Measurements from ENCODE around the gene BRINP2. TPM values are rescaled to one million over a fixed set of nuclear protein-coding genes. Genes with fewer than 3 reads are reported as not detected.
A peak's percentile ranks its signal among the peaks of the same experiment; 100 is the strongest.

BRINP2 gene
- total and polyA plus RNA-seq, 7 donors: 0.09 to 1.4 (median 0.14) TPM; not detected in 4

GRCh38 chr1:177238967-177239366 is 68.2 kb downstream of the BRINP2 start:
- Histone ChIP-seq H3K4me1 (no peaks in the 10 kb centered on the region), H3K4me3 (no peak overlapping the region), H3K36me3 (no peaks in the 10 kb centered on the region), H3K27ac (no peak overlapping the region), H3K27me3 (no peaks in the 10 kb centered on the region), H3K9me3 (no peaks in the 10 kb centered on the region)
- intact Hi-C loops (cut with DNase I): no loop called here
- no peak for TF ChIP-seq CTCF (IDR thresholded peaks at IDR 0.05)
- no peak for TF ChIP-seq EP300 (IDR thresholded peaks at IDR 0.05)
- TF ChIP-seq POLR2A (IDR thresholded peaks at IDR 0.05): no peak
- DNase-seq: no peak
- 70 to 81% methylated on average over 4 of the region's 4 CpGs for WGBS, 2 donors

- Histone ChIP-seq H3K4me1 (no peaks in the 10 kb centered on the region), H3K4me3 (no peak overlapping the region), H3K27me3 (no peaks in the 10 kb centered on the region), H3K9me3 (no peaks in the 10 kb centered on the region), H3K36me3 (no peaks in the 10 kb centered on the region), H3K27ac (no peak overlapping the region)
- intact Hi-C loops (cut with DNase I): no loop called here
- 64 to 83% methylated on average over 2 of the region's 2 CpGs for WGBS, 2 donors
- no peak for DNase-seq
- no peak for TF ChIP-seq CTCF (IDR thresholded peaks at IDR 0.05)
- no peak for TF ChIP-seq POLR2A (IDR thresholded peaks at IDR 0.05)
- TF ChIP-seq POLR2AphosphoS5 (IDR thresholded peaks at IDR 0.05): no peak
- no peak for TF ChIP-seq EP300 (IDR thresholded peaks at IDR 0.05)
Observed at GRCh38 chr1:177239792-177240191, 69.0 kb downstream of the BRINP2 start.

- Histone ChIP-seq H3K27me3 (no peaks in the 10 kb centered on the region), H3K9me3 (no peaks in the 10 kb centered on the region), H3K4me1 (peaks cover 0 to 27% (median 25%) of the 10 kb centered on the region in 4 donors), H3K36me3 (no peaks in the 10 kb centered on the region), H3K4me3 (no peak overlapping the region), H3K27ac (no peak overlapping the region)
- DNase-seq: no peak
- TF ChIP-seq POLR2A (IDR thresholded peaks at IDR 0.05): no peak
- WGBS, 2 donors: 90 to 91% methylated on average over 1 of the region's 1 CpG
- intact Hi-C loops (cut with DNase I): no loop called here
Observed at GRCh38 chr1:177243773-177244172, 73.0 kb downstream of the BRINP2 start.

- H3K4me1 ChIP-seq: peaks cover 0 to 27% (median 25%) of the 10 kb centered on the region in 4 donors
- H3K9me3 ChIP-seq: no peaks in the 10 kb centered on the region
- no peak for DNase-seq
- intact Hi-C loops (cut with DNase I): no loop called here
- H3K36me3 ChIP-seq: no peaks in the 10 kb centered on the region
- WGBS, 2 donors: 86 to 89% methylated on average over 4 of the region's 4 CpGs
- H3K27ac ChIP-seq: peak overlapping the region in 3 of 4 donors; percentile 53 to 80 (median 58)
- H3K4me3 ChIP-seq: no peak overlapping the region
- peak in 2 of 4 donors; percentile 21 to 25 for TF ChIP-seq EP300 (IDR thresholded peaks at IDR 0.05)
- TF ChIP-seq POLR2A (IDR thresholded peaks at IDR 0.05): no peak
- TF ChIP-seq POLR2AphosphoS5 (IDR thresholded peaks at IDR 0.05): peak in 3 of 4 donors; percentile 51 to 59 (median 59)
- H3K27me3 ChIP-seq: no peaks in the 10 kb centered on the region
Observed at GRCh38 chr1:177246710-177247580, 76.2 kb downstream of the BRINP2 start.

- no peak overlapping the region for H3K4me3 ChIP-seq
- TF ChIP-seq POLR2A (IDR thresholded peaks at IDR 0.05): no peak
- no peak for TF ChIP-seq CTCF (IDR thresholded peaks at IDR 0.05)
- TF ChIP-seq POLR2AphosphoS5 (IDR thresholded peaks at IDR 0.05): no peak
- no peak for TF ChIP-seq EP300 (IDR thresholded peaks at IDR 0.05)
- H3K4me1 ChIP-seq: peaks cover 0 to 27% (median 25%) of the 10 kb centered on the region in 4 donors
- peak overlapping the region in 3 of 4 donors; percentile 53 to 80 (median 58) for H3K27ac ChIP-seq
- intact Hi-C loops (cut with DNase I): no loop called here
- 91 to 95% methylated on average over 9 of the region's 9 CpGs for WGBS, 2 donors
- H3K27me3 ChIP-seq: no peaks in the 10 kb centered on the region
- H3K9me3 ChIP-seq: no peaks in the 10 kb centered on the region
- DNase-seq: no peak
- no peaks in the 10 kb centered on the region for H3K36me3 ChIP-seq
Observed at GRCh38 chr1:177247623-177248176, 76.9 kb downstream of the BRINP2 start.

Data from sigmoid colon (tissue), 7 donors.